NOMO-1 (cell line): ENCODE results near the gene TTLL8.
"Not testable (repeated sequence)": the region's sequence is repeated elsewhere in the genome, so short reads cannot be mapped to it uniquely, and the experiment has no call there.

Experiments
- DNase-seq, 2 experiments: peaks; one replicate each; lab custom pipeline; 2025; ENCODE audit not compliant: unreplicated experiment in 2 of 2; lab: John Stamatoyannopoulos, UW

The TTLL8 gene

GRCh38 chr22:50058061-50058905 is at the start of gene TTLL8:
TTLL8 (minus strand) TSS chr22:50058298.
- DNase-seq, result no peak

GRCh38 chr22:50107529-50107928 is 49.4 kb upstream of the TTLL8 start:
- no peak for DNase-seq

- DNase-seq, result no peak
These were observed 47.4 kb upstream of the TTLL8 start for GRCh38 chr22:50105208-50106100.

GRCh38 chr22:50104141-50104544 is 46.0 kb upstream of the TTLL8 start:
- no peak for DNase-seq

- DNase-seq, result no peak
These were observed 44.8 kb upstream of the TTLL8 start for GRCh38 chr22:50102946-50103345.

GRCh38 chr22:50101870-50102565 is 43.9 kb upstream of the TTLL8 start:
- no peak for DNase-seq

GRCh38 chr22:50098052-50098451 is 40.0 kb upstream of the TTLL8 start:
- DNase-seq, result no peak

- no peak for DNase-seq
These were observed 34.2 kb upstream of the TTLL8 start for GRCh38 chr22:50092342-50092741.

GRCh38 chr22:50091092-50091768 is 33.1 kb upstream of the TTLL8 start:
- no peak for DNase-seq

- DNase-seq, result no peak
These were observed 32.3 kb upstream of the TTLL8 start for GRCh38 chr22:50090412-50090714.

GRCh38 chr22:50089682-50090411 is 31.7 kb upstream of the TTLL8 start, which contains the start of gene MOV10L1:
MOV10L1 (plus strand) TSS chr22:50090006; CDS start chr22:50090089, 83 bp downstream.
- no peak for DNase-seq

GRCh38 chr22:50089231-50089630 is 31.1 kb upstream of the TTLL8 start:
- no peak for DNase-seq

- DNase-seq, result no peak
These were observed 30.0 kb upstream of the TTLL8 start for GRCh38 chr22:50088096-50088495.

- no peak for DNase-seq
These were observed 29.5 kb upstream of the TTLL8 start for GRCh38 chr22:50087646-50088045.

GRCh38 chr22:50086975-50087374 is 28.9 kb upstream of the TTLL8 start:
- not testable (repeated sequence) for DNase-seq

- no peak for DNase-seq
These were observed 28.4 kb upstream of the TTLL8 start for GRCh38 chr22:50086526-50086925.

- peak; percentile 75 to 76 for DNase-seq
These were observed 27.3 kb upstream of the TTLL8 start, which contains the start of gene MLC1 for GRCh38 chr22:50085211-50085972. MLC1 (minus strand) TSS chr22:50085426; CDS start chr22:50084902, 524 bp downstream.

- no peak for DNase-seq
These were observed 26.5 kb upstream of the TTLL8 start for GRCh38 chr22:50084614-50085021.

GRCh38 chr22:50084080-50084477 is 26.0 kb upstream of the TTLL8 start:
- no peak for DNase-seq
